Endometrial microvascular endothelial cells (primary cell): ENCODE measurements around the gene BMPER. TPM values are rescaled to one million over a fixed set of nuclear protein-coding genes. Genes with fewer than 3 reads are reported as not detected.

Experiments used
- in situ Hi-C: cut with HindIII; loops from 2 replicates; pipeline ENCODE4 v1.10.0; 2017; ENCODE audit warnings: low sequenced_read_pairs, low pct_unique_long_range_greater_than_20kb; ENCODE audit errors: inconsistent ontology term
- total RNA-seq: library from RNA; depleted of rRNA; stranded (reverse); fragments of >200 nt; gene quantifications from one replicate; pipeline ENCODE4 v1.2.3, GENCODE V29; 2015; ENCODE audit errors: inconsistent ontology term

Gene BMPER
- total RNA-seq, 1 donor from 2014 or later: not detected

DNA sequence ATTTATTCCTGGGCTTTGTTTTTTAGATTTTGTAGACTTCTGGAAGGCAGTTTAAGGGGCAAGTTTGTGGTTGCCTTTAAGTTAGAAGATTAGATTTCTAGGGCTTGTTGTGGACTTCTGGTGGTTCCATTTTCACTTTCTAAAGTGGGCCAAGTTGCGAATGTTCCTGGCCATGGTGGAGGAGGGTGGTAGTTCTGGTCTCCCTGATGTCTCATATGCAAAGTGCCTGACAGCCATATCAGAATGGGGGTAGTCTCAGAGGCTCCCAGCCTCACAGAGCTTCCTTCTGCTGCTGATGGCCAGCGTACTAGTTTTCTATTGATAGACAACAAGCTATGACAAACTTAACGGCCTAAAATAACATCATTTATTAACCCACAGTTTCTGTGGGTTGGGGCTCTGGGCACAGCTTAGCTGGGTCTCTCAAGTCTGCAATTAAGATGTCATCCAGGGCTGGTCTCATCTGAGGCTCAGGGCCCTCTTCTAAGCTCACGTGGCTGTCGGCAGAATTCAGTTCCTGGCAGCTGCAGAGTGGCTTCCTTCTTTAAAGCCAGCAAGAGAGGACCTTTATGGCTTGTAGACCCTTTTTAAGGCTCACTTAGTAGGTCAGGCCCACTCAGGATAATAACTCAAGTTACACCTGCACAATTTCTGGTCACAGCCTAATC is 44.8 kb downstream of the BMPER start:
- in situ Hi-C loops: no loop called here

GRCh38 chr7:33952824-33953223 is 47.5 kb downstream of the BMPER start:
- in situ Hi-C loops: no loop called here

DNA sequence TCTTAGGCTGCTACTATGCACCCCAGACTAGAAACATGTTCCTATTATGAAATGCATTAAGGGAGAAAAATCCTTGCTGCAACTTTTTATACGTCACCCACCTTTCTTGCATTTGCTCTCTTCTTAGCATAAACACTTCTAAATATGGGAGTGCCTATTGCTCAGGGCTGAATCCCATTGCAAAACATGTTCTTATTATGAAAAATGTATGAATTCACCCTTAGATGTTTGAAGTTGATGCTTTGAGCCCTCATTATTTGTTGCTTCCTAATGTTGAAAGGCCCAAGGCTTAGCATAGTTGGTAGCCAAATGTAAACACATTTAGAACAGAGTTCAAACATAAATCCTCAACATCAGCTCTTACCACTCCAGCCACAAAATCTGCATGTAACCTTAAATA is 52.8 kb downstream of the BMPER start:
- in situ Hi-C loops: no loop called here

GRCh38 chr7:33959676-33960075 is 54.3 kb downstream of the BMPER start:
- in situ Hi-C loops: no loop called here

DNA sequence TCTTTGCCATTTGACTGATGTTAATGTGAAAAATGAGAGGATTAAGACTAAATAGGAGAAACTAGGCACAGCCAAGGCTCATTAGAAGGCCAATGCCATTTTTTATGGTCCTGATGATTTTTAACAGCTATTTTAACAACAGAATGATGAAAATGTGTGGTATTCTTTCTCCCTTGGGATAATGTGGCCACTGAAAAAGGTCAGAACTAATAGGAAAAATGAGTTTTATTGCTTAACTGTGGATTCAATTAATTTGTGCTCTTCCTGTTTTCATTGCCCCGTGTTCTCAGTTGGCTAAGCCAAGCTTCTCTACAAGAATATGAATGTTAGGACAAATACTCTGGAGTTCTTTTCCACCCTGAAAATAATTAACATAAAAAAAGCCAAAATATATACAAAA is 56.6 kb downstream of the BMPER start:
- in situ Hi-C loops: no loop called here

- in situ Hi-C loops: no loop called here
These were observed 59.3 kb downstream of the BMPER start for GRCh38 chr7:33964417-33965182.

- in situ Hi-C loops: no loop called here
These were observed 59.9 kb downstream of the BMPER start for GRCh38 chr7:33965183-33965744.

DNA sequence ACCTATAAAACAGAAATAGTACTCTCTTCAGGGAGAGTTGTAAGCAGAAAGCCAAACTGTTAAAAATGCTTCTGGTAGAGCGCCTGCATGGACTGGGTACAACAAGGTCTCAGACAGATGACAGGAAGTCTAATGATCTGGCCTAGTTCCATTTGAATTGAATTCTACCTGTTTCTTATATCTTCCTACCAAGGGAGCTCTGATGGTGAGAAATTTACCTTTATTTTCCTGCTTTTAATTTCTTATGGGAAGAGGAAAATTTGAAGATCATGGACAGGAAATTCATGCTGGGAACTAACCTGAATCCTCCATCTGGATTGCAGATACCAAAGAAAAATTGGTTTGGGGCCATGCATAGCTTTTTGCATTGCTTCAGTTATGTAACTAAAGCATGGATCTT is 63.3 kb downstream of the BMPER start:
- in situ Hi-C loops: no loop called here

DNA sequence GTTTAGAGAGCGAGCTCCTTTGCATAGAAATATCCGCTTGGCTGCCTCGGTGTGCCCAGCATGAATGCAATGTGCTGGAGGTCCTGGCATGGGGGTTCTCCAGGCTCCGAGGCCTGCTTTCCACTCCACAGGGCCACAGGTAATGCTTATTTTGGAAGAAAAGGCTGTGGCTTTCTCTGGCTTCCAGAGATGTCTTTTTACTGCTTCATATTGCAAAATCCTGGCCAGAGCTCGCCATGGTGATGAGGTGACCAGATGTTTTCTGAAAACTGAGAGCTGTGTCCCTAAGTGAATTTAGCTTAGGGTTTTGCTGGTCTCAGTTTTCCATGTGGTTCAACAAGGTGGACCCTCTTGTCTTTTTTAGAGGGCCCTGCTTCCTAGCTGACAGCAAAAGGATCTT is 65.2 kb downstream of the BMPER start:
- in situ Hi-C loops: no loop called here

- in situ Hi-C loops: no loop called here
These were observed 65.8 kb downstream of the BMPER start for GRCh38 chr7:33971106-33971505.

DNA sequence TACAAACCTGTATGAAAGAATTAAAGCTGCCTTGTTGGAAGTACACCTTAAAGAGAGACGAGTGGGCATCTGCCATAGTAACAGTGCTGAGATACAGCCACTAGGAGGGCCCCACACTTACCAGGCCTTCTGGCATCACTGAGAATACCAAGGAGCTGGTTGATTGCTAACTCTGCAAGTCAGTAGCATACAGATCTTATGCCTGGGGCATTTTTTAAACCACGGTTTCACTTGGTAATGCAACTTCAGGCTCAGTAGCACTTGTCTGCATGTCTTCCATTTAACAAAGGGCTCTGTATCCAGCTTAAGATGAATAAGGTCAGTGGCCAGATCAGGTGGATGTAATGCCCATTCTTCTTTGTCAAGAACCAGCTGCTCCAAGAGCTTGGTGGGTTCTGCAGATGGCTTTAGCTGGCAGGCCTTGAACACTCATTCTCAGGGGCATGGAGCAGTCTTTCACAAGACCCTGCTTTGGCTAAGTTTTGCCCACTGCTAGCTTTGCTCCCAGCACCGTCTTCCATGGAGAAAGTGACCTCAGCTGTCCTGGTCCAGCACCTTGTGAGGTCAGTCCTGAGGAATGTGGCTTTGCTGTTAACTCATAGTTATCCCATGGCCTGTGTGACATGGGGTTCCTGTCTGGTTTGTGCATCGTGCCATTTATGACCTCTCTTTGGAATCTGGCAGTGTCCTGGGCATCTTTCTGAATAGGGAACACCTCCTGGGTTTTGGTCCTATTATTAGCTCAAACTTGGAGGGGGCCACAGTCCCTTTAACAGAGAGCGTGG is 68.1 kb downstream of the BMPER start:
- in situ Hi-C loops: no loop called here

DNA sequence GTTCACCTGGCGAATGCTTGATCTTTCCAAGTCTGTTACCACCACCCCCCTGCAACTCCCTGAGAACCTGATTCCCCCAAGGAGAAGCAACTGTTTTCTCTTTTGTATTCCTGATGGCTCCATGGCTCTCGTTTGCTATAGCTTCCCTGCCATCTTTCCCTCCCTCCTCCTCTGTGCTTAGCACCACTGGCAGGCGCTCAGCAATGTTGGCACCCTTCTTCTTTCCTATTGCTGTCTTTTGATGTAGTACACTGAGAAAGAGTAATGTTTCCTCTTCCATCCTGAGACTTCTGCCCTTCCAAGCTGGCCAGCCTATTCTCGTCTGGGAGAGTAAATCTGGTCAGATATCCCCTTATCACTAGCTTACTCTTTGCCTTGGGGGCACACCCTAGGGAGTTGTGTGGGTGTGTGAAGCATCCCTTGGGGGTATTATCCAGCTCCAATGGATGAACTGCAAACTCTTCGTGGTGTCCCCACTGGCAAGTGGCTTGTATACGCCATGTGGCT is 74.0 kb downstream of the BMPER start:
- in situ Hi-C loops: no loop called here

DNA sequence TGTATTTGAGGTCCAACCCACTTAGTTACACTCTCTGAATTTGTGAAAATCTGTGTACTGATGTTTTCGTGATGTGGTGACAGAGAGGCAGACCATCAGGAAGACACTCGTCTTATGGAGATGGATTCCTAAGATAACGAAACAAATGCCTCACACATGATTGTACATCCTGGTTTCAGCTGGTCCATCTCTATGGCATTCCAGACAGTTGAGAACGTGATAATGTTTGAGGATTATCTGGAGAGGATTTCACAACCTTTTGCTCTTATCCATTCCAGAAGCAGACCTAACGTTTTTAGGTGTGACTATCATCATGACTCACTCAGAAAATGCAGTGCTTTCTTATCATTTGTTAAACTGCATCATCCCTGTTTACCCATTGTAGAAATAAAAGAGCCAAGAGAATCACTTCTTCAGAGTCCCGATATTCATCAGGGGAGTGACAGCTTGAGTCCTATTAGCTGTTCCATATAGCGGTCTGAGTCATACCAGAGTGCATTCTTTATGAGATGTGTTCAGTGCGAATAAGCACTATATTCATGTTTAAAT is 74.5 kb downstream of the BMPER start:
- in situ Hi-C loops: no loop called here

DNA sequence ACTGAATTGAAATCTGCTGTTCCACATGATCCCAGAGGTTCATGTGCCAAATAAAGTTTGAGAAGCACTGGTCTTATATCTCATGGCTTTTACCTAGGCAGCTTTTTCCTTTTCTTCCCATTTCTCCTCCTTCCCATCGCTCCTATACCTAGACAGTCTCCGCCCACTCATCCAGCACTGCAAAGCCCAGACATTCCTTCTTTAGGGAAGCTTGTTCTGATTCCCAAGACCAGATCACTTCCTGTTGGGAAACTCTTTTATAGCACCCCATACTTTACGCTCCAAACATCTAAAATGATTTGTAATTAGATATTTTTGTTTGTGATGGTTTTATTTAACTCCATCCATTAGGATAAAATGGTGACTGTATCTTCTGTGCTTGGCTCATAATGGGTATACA is 75.9 kb downstream of the BMPER start:
- in situ Hi-C loops: no loop called here

GRCh38 chr7:33981671-33982424 is 76.5 kb downstream of the BMPER start:
- in situ Hi-C loops: no loop called here

DNA sequence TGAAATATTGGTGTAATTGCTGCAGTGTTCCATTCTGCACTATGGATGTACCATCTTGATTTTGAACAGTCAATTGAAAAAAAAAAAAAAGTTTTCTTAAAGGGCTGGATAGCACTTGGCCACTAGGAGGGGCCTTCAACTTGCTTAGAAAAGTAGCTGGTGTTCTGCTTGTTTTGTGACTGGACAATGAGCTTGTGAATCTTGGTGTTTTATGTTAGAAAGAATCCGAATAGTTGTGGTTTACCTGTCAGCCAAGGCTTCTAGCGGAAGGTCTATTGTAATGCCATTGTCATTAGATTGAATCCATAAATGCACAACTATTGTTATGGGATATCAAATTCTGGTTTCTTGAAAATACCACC is 77.1 kb downstream of the BMPER start:
- in situ Hi-C loops: no loop called here

DNA sequence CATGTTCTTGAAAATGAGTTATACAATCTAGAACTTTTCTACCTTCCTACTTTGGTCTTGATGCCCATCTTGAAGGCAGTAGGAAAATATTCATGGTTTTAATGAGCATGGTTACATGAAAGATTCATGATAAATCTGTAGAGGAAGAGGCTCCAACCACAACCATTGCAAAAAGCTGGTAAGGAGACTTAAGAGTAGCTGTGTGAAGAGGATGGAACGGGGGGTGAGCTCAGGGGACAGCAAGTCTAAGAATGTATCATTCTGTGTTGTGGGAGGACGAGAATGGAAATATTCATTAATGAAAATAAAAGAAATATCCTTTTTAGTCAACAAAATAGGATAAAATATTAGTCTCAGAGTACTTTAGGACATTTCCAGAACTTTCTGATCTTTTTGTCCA is 81.1 kb downstream of the BMPER start:
- in situ Hi-C loops: no loop called here
